ENCODE measurements around the gene MBOAT2. TPM values are rescaled to one million over a fixed set of nuclear protein-coding genes. Genes with fewer than 3 reads are reported as not detected.

MBOAT2 gene
- total and polyA plus RNA-seq, 7 donors = 0.11 to 3.5 (median 0.83) TPM

DNA sequence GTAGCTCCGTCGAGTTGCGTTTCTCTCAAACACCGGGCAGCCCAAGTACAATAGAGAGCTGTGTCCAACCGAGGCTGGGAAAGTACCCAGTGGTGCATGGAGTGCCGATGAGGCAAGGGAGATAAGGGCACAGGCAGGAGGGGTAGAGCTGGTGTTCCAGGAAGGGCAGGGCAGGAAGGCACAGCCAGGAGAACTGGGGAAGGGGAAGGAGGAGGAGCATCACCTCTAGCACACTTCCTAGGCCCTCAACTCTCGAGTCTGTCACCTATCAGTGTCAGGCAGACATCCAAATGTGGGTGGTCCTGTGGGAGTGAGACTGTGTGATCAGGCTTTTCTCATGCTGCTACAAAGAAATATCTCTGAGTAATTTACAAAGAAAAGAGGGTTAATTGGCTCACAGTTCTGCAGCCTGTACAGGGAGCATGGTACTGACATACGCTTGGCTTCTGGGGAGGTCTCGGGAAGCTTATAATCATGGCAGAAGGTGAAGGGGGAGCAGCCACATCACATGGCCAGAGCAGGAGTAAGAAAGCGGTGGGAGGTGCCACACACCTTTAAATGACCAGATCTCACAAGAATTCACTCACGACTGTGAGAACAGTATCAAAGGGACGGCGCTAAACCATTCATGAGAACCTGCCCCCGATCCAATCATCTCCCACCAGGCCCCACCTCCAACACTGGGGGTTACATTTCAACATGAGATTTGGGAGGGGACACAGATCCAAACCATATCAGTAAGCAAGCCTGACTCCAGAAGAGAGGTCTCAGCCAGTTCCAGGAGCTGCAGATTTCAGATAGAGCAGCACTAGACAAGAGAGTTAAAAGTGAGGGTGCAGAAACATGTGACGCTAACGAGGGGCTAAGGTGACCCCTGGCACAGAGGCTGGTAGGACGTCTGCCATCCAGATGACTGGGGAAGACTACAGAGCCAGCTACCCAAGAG is 75.7 kb downstream of the MBOAT2 start:
- H3K9me3 ChIP-seq = no peaks in the 10 kb centered on the region
- no peaks in the 10 kb centered on the region for H3K27me3 ChIP-seq (ENCODE audit: insufficient read depth in 3 of 3, low read length in 2 of 3)
- DNase-seq (no peak), ATAC-seq (no peak)
- 82 to 90% (median 85%) methylated on average over 17 of the region's 17 CpGs for WGBS, 3 donors
- no peaks in the 10 kb centered on the region for H3K36me3 ChIP-seq (ENCODE audit: insufficient read depth in 1 of 2, low read depth in 1 of 2)
- H3K27ac ChIP-seq = no peak overlapping the region
- intact Hi-C loops (cut with DNase I) = no loop called here
- H3K4me3 ChIP-seq = no peak overlapping the region
- TF ChIP-seq, protein P1, sequence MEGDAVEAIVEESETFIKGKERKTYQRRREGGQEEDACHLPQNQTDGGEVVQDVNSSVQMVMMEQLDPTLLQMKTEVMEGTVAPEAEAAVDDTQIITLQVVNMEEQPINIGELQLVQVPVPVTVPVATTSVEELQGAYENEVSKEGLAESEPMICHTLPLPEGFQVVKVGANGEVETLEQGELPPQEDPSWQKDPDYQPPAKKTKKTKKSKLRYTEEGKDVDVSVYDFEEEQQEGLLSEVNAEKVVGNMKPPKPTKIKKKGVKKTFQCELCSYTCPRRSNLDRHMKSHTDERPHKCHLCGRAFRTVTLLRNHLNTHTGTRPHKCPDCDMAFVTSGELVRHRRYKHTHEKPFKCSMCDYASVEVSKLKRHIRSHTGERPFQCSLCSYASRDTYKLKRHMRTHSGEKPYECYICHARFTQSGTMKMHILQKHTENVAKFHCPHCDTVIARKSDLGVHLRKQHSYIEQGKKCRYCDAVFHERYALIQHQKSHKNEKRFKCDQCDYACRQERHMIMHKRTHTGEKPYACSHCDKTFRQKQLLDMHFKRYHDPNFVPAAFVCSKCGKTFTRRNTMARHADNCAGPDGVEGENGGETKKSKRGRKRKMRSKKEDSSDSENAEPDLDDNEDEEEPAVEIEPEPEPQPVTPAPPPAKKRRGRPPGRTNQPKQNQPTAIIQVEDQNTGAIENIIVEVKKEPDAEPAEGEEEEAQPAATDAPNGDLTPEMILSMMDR (IDR thresholded peaks at IDR 0.05) = no peak
- H3K4me1 ChIP-seq = no peaks in the 10 kb centered on the region

DNA sequence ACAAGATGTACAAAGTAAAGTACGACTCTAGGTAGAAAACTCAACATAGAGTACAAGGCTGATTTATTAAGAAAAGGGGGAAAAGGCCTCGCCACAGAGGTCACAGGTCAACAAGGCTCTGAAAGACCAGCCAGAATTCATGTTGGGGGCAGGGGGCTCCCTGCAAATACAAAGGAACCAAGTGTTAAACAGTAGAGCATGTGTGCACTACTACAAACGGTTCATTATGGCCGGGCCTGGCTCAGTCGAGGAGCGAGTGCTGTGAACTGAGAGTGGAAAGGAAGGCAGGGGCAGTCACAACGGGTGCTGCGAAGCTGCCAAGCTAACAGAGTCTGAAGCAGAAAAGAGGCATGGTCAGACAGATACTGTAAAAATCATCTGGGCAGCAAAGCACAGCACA is 77.1 kb downstream of the MBOAT2 start:
- H3K9me3 ChIP-seq = no peaks in the 10 kb centered on the region
- no peaks in the 10 kb centered on the region for H3K36me3 ChIP-seq (ENCODE audit: insufficient read depth in 1 of 2, low read depth in 1 of 2)
- no peak for ATAC-seq
- WGBS, 3 donors = 78 to 85% (median 80%) methylated on average over 8 of the region's 8 CpGs
- H3K27me3 ChIP-seq (ENCODE audit: insufficient read depth in 3 of 3, low read length in 2 of 3) = no peaks in the 10 kb centered on the region
- H3K4me1 ChIP-seq = no peaks in the 10 kb centered on the region
- H3K4me3 ChIP-seq = no peak overlapping the region
- intact Hi-C loops (cut with DNase I) = no loop called here
- H3K27ac ChIP-seq = no peak overlapping the region
- TF ChIP-seq, protein P1 (IDR thresholded peaks at IDR 0.05) = no peak
- DNase-seq = no peak

DNA sequence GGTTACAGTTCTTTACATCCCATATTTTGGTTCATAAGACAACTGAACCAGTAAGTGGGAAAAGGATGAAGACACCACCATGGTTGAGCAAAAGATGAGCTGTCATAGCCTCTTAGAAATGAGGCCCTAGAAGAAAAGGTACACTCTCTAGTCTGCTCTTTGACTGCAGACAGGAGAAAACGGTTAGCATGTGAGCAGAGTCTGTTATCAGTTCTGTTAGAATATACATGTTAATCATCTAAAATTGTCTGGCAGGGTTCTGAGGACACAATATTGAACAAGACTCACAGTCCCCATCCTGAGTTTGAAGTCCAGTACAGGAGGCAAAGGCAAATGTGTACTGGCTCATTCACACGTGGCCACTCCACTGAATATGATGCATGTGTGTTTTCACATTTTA is 78.1 kb downstream of the MBOAT2 start:
- Histone ChIP-seq H3K36me3 (ENCODE audit: insufficient read depth in 1 of 2, low read depth in 1 of 2) (no peaks in the 10 kb centered on the region), H3K27me3 (ENCODE audit: insufficient read depth in 3 of 3, low read length in 2 of 3) (no peaks in the 10 kb centered on the region), H3K4me1 (no peaks in the 10 kb centered on the region), H3K27ac (no peak overlapping the region), H3K4me3 (no peak overlapping the region), H3K9me3 (no peaks in the 10 kb centered on the region)
- intact Hi-C loops (cut with DNase I) = no loop called here
- DNase-seq = no peak
- ATAC-seq = no peak
- WGBS, 3 donors = 82 to 93% (median 89%) methylated on average over 2 of the region's 2 CpGs
- TF ChIP-seq, protein P1 (IDR thresholded peaks at IDR 0.05) = no peak

DNA sequence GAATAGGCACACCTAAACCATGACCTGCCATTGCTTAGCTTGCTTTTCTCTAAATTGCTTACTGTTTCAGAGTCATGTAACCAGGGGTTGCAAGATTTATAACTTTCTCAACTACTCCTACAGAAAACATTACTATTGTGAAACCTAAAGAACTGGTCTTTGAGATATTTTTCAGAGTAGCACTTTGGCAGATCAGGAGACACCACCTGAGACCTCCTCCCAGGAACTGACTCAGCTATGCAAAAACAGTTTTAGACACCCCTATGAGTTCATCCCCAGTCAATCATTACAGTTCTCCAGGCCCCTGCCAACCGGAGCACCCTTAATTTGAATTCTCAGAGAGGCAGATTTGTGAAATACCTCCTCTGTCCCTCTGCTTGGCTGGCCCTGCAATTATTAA is 80.3 kb downstream of the MBOAT2 start:
- no peak overlapping the region for H3K4me3 ChIP-seq
- H3K27me3 ChIP-seq (ENCODE audit: insufficient read depth in 3 of 3, low read length in 2 of 3) = no peaks in the 10 kb centered on the region
- no peaks in the 10 kb centered on the region for H3K9me3 ChIP-seq
- intact Hi-C loops (cut with DNase I) = no loop called here
- 94 to 100% (median 97%) methylated on average over 1 of the region's 1 CpG for WGBS, 3 donors
- H3K36me3 ChIP-seq (ENCODE audit: insufficient read depth in 1 of 2, low read depth in 1 of 2) = no peaks in the 10 kb centered on the region
- no peak overlapping the region for H3K27ac ChIP-seq
- no peak for DNase-seq
- no peak for ATAC-seq
- TF ChIP-seq, protein P1 (IDR thresholded peaks at IDR 0.05) = no peak
- no peaks in the 10 kb centered on the region for H3K4me1 ChIP-seq
